ENCODE data around the gene SMS. TPM values are rescaled to one million over a fixed set of nuclear protein-coding genes. Genes with fewer than 3 reads are reported as not detected.

SMS gene
- polyA plus RNA-seq, 1 experiment: 175 TPM

DNA sequence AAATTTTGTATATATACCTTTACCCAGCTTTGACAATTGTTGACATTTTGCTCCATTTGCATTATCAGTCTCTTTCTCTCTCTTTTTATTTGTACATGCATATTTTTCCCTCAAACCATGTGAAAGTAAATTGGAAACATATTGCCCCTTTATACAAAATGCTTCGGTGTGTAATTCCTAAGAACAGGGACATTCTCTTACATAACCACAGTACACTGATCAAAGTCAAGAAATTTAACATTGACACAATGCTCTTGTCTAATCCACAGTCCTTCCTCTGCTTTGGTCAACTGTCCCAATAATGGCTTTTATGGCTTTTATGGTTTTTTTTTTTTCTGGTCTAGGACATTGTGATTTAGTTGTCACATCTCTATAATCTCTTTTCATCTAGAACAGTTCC lies 9.5 kb upstream of the SMS start:
- Histone ChIP-seq H3K4me3 (ENCODE audit: low read depth, low read length) (no peak overlapping the region), H3K27ac (ENCODE audit: low read depth, low read length) (no peak overlapping the region)
- POLR2A ChIA-PET: interaction anchor here (0.7 kb wide), 1 partner anchor 11 kb away, joined by 3 read pairs; no protein-coding TSS in a partner anchor

DNA sequence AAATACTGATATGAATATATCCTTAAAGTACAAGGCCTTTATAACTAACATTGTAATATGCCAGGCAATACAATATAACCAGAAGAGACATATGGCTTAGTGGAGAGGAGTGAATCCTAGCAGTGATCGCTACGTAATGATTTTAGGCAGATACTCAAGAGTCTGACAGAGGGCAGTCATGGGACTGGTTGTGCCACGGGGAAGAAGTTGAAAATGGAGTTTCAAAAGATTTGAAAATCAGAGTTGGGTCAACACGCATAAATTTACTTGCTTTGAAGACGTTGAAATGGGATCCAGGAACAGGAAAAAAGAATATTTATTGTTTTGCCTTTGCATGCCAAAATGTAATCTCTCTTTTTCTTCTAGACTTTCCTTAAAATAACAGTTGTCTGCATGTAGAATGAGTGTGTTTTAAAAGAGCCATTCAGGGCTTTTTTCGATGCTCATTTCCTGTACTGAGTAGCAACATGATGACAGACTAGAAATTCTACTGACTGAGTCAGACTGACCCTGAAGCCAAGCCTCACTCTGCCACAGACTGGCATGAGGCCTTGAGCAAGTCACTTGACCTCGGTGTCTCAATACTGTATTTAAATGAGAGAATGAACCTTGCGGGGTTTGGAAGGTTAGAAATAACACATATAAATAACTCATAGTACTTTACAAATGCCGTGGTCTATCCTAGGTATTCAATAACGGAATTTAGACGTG lies 8.1 kb upstream of the SMS start:
- H3K4me3 ChIP-seq (ENCODE audit: low read depth, low read length): no peak overlapping the region
- TF ChIP-seq, protein P1, sequence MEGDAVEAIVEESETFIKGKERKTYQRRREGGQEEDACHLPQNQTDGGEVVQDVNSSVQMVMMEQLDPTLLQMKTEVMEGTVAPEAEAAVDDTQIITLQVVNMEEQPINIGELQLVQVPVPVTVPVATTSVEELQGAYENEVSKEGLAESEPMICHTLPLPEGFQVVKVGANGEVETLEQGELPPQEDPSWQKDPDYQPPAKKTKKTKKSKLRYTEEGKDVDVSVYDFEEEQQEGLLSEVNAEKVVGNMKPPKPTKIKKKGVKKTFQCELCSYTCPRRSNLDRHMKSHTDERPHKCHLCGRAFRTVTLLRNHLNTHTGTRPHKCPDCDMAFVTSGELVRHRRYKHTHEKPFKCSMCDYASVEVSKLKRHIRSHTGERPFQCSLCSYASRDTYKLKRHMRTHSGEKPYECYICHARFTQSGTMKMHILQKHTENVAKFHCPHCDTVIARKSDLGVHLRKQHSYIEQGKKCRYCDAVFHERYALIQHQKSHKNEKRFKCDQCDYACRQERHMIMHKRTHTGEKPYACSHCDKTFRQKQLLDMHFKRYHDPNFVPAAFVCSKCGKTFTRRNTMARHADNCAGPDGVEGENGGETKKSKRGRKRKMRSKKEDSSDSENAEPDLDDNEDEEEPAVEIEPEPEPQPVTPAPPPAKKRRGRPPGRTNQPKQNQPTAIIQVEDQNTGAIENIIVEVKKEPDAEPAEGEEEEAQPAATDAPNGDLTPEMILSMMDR (IDR thresholded peaks at IDR 0.05; ENCODE audit: low read depth, low read length): no peak

More for the DNA sequence above, 9.5 kb upstream of the SMS start:
- TF ChIP-seq, protein P1 (IDR thresholded peaks at IDR 0.05; ENCODE audit: low read depth, low read length): no peak
- Histone ChIP-seq H3K9me3 (ENCODE audit: control insufficient read depth, insufficient read depth, low read length) (no peaks in the 10 kb centered on the region), H3K27me3 (ENCODE audit: control insufficient read depth, insufficient read depth, low read length) (no peaks in the 10 kb centered on the region)
- CTCF ChIA-PET: no interaction called here
- no peak for DNase-seq (ENCODE audit: low read depth, low spot score)

DNA sequence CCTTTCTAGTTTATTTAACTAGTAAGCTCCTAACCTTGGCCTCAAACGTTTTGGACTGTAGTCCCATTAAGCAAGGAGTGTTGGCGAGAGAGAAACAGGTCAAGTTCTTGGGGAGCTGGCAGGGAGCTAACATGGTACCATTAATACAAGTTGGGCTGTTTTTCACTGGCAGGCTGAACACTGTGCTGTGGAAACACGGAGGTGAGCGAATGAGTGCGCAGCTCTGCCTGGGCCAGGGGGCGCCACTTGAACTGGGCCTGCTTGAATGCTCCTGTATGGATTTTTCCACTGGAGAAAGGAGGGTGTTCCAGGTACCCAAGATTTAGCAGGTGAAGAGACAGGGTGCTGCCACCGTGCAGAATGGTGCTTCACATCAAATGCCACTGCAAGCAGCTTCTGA lies 7.4 kb upstream of the SMS start:
- no peaks in the 10 kb centered on the region for H3K9me3 ChIP-seq (ENCODE audit: control insufficient read depth, insufficient read depth, low read length)
- no peak for DNase-seq (ENCODE audit: low read depth, low spot score)
- POLR2A ChIA-PET: interaction anchor here (0.7 kb wide), 1 partner anchor 63 kb away, joined by 3 read pairs; no protein-coding TSS in a partner anchor
- TF ChIP-seq, protein P1 (IDR thresholded peaks at IDR 0.05; ENCODE audit: low read depth, low read length): no peak
- no peaks in the 10 kb centered on the region for H3K27me3 ChIP-seq (ENCODE audit: control insufficient read depth, insufficient read depth, low read length)
- H3K4me3 ChIP-seq (ENCODE audit: low read depth, low read length): no peak overlapping the region
- CTCF ChIA-PET: interaction anchor here (0.6 to 1.0 kb wide), 2 partner anchors 43 to 203 kb away, joined by 3 to 4 read pairs; no protein-coding TSS in a partner anchor
- peak overlapping the region; percentile 73 for H3K27ac ChIP-seq (ENCODE audit: low read depth, low read length)

More for the DNA sequence above, 8.1 kb upstream of the SMS start:
- ChIA-PET CTCF (interaction anchor here (0.6 to 1.0 kb wide), 2 partner anchors 43 to 204 kb away, joined by 3 to 4 read pairs; no protein-coding TSS in a partner anchor), POLR2A (interaction anchor here (1.0 kb wide), 1 partner anchor 93 kb away, joined by 4 read pairs; the partner anchor contains the start of gene MBTPS2)
- H3K9me3 ChIP-seq (ENCODE audit: control insufficient read depth, insufficient read depth, low read length): no peaks in the 10 kb centered on the region
- peak overlapping the region; percentile 73 for H3K27ac ChIP-seq (ENCODE audit: low read depth, low read length)
- no peaks in the 10 kb centered on the region for H3K27me3 ChIP-seq (ENCODE audit: control insufficient read depth, insufficient read depth, low read length)
- peak; percentile 43 for DNase-seq (ENCODE audit: low read depth, low spot score)

DNA sequence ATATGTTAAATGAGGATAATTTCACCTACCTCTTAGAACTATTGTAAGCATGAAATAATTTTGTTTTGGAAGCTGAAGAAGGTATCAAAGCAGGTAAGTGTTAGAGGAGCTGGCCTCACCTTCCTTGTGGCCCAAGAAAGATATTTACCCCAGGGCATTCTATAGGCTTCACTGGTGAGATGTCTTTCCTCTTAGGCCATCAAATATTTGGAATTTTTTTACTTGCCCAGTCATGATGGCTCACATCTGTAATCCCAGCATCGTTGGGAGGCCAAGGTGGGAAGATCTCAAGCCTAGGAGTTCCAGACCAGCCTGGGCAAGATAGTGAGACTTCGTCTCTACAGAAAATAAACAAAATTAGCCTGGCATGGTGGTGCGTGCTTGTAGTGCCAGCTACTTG lies 6.1 kb upstream of the SMS start:
- Histone ChIP-seq H3K27me3 (ENCODE audit: control insufficient read depth, insufficient read depth, low read length) (no peaks in the 10 kb centered on the region), H3K4me3 (ENCODE audit: low read depth, low read length) (no peak overlapping the region), H3K27ac (ENCODE audit: low read depth, low read length) (no peak overlapping the region), H3K9me3 (ENCODE audit: control insufficient read depth, insufficient read depth, low read length) (no peaks in the 10 kb centered on the region)
- TF ChIP-seq, protein P1 (IDR thresholded peaks at IDR 0.05; ENCODE audit: low read depth, low read length): no peak
- ChIA-PET CTCF (no interaction called here), POLR2A (no interaction called here)
- no peak for DNase-seq (ENCODE audit: low read depth, low spot score)

DNA sequence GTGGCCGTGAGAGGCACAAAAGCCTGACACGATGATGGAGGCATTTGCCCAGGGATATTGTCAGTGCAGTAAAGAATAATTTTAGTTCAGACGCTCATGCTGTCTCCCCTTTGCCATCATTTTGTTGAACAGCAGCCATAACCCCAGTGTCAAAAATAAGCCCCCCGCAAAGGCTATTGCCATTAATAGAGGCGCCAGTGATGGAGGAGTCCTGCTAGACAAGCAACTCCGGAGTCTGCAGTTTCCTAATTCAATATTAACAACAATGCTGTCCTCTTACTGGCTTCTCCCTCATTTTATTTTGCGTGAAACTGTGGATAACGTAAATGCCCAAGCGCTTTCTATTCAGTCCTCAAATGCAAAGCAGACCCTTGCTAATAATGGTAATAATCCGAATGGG lies 603 bp upstream of the SMS start:
- H3K9me3 ChIP-seq (ENCODE audit: control insufficient read depth, insufficient read depth, low read length): no peaks in the 10 kb centered on the region
- TF ChIP-seq, protein P1 (IDR thresholded peaks at IDR 0.05; ENCODE audit: low read depth, low read length): no peak
- CTCF ChIA-PET: no interaction called here
- H3K4me3 ChIP-seq (ENCODE audit: low read depth, low read length): peak overlapping the region; percentile 66
- DNase-seq (ENCODE audit: low read depth, low spot score): no peak
- peak overlapping the region; percentile 80 for H3K27ac ChIP-seq (ENCODE audit: low read depth, low read length)
- no peaks in the 10 kb centered on the region for H3K27me3 ChIP-seq (ENCODE audit: control insufficient read depth, insufficient read depth, low read length)
- POLR2A ChIA-PET: no interaction called here

All from AG04450 (cell line).